Measurements from ENCODE around the gene HOXA13.

DNA sequence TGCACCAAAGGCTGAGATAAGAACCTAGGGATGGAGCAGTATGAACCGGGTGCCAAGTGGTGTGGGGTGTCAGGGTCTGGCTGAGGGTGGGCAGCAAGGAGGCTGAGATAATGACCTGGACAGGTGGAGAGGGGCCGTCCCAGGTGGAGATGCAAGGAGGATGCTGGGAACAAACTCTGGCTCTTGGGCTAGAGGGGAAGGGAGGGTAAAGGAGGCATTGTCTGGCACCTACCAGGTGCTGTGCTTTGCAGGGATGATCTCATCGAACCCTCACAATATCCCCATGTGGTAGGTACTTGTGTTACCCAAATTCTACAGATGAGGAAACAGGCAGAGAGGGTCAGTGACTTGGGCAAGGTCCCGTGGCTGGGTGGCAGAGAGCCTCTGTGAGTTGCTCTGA lies 19.9 kb upstream of the HOXA13 start:
- TF ChIP-seq, protein P1, sequence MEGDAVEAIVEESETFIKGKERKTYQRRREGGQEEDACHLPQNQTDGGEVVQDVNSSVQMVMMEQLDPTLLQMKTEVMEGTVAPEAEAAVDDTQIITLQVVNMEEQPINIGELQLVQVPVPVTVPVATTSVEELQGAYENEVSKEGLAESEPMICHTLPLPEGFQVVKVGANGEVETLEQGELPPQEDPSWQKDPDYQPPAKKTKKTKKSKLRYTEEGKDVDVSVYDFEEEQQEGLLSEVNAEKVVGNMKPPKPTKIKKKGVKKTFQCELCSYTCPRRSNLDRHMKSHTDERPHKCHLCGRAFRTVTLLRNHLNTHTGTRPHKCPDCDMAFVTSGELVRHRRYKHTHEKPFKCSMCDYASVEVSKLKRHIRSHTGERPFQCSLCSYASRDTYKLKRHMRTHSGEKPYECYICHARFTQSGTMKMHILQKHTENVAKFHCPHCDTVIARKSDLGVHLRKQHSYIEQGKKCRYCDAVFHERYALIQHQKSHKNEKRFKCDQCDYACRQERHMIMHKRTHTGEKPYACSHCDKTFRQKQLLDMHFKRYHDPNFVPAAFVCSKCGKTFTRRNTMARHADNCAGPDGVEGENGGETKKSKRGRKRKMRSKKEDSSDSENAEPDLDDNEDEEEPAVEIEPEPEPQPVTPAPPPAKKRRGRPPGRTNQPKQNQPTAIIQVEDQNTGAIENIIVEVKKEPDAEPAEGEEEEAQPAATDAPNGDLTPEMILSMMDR (IDR thresholded peaks at IDR 0.05) = no peak
- TF ChIP-seq POLR2A (IDR thresholded peaks at IDR 0.05) = no peak

Measured in heart left ventricle (tissue), 13 donors.